T-helper 22 cell (primary cell): ENCODE results near the gene MS4A10.
"Not testable (repeated sequence)": the region's sequence is repeated elsewhere in the genome, so short reads cannot be mapped to it uniquely, and the experiment has no call there.

ENCODE experiments used
- DNase-seq: peaks from one replicate; pipeline ENCODE4 v3.0.0-alpha.2; 2020; ENCODE audit warnings: low read depth

MS4A10 gene

DNA sequence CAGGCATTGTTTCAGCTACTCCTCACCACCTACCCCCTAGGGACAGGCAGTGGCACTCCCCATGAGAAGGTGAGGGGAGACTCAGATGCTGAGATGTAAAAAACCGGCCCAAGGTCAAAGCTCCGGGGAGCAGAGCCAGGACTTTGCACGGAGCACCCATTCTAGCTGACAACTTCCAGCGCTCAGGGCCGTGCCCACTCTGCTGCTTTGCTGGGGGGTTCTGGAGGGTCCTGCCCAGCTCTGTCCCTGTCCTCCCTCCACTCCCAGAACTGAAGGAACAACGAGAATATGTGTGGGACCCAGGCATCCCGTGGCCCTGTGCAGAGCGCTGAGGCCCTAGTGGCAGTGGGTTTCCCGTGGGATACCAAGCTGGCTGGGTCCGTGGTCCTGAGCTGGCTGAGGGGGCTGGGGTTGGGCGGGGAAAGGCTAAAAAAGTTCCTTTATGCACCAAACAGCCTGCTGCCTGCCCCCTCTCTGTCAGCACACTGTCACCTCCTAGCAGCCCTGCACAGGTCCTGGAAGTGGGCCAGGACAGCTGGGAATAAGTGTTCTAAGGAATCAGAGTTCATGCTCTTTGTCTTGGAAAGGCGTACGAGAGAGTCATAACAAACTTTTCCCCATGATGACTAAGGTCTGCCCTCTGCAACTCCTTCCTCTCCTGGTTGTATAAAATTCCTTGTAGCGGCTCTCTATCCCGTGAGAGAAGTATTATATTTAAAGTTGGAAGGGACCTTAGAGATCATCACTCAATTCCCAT lies 1.9 kb downstream of the MS4A10 start:
- DNase-seq = no peak

DNA sequence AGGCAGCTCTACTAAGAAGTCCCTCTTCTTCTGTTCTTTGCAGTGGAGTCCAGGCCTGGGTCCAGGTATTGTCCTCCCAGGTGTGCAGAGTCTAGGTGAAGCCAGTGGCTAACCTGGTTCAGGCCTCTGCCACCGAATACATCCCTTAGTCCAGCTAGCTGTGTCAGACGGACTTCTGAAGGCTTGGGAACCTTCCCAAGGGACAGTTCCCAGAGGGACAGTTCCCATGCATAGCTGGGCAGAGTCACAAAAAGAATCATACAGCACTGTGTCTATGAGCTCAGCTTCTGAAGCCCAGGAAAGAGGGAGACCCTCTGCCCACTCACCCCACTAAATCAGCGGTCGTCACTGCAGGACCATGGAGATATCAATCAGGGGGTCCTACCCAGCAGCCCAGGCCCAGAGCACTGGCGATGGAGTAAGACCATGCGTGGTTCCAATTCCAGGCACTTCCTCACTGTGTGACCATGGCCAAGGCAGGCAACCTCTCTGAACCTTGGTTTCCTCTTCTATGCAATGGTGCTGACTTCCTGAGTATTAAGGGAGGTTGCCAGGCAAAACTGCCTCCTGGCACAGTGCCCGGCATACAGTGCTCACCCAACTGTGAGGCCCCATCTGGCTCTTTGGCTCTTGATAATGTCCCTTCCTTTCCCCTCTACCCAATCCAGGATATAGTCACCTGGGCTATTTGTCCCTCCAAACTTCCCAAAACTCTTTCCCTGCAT lies 3.4 kb downstream of the MS4A10 start:
- no peak for DNase-seq

DNA sequence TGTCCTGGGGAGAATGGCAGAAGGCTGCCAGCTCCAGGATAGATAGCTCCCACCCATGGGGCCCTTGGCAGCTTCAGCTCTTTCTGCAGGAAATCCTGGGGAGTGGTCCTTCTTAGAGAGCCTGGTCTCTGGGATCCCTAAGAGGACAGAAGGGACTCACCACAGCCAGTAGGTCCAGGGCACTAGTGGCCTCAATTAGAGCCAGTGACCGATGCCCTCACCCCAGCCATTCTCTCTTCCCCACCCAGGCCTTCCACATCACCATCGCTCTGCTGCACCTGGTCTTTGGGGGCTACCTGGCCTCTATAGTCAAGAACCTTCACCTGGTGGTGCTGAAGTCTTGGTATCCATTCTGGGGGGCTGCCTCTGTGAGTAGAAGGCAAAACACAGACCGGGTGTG lies 5.6 kb downstream of the MS4A10 start:
- DNase-seq = no peak

DNA sequence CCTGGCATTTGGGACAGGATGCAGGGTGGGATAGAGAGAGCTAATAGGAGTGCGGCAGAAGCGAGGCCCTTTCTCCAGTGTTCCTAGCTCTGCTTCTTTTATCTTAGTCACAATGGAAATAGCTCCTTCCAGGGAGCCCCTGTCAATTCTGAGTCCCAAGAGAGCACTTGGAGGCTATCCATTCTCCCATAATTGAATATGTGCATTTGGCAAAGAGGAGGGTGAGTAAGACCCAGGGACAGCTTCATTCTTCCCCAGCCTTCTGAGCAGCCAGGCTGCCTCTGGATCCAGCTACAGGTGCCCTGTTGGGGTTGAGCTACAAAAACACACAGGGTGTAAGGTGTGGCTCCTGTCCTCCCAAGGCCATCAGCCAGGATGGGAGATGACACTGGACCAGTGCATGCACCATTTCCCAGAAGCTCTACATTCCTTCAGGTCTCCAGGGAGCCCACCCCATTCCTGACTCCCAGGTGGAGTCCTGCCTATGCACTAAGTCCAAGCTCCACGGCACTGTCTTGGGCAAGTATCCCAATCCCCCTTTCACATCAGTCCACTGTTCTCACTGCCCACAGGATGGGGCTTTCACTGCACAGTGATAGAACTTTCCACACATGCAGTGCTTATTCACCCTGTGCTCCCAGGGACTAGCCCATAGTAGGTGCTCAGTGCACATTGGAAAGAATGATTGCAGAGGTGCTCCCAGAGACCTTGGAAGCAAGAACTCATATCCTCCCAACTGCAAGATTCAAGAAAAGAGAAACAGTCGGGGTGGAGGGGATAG lies 6.2 kb downstream of the MS4A10 start:
- no peak for DNase-seq

DNA sequence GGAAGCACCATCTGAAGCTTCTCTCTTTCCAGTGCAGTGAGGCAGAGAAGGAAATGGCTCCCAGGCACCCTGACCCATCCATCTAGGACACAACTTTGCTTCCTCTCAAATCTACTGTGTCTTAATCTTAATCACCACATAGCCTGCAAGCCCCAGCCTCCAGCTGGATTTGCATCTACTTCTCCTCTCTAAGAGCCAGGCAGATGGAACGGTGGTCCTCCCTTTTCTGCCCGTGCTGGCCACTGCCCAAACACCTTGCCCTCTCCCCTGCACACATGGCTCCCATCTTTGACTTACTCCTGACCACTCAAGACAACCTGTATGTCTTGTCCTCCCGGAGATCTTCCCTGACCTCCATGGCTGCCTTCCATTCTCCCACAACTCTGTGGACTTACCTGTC lies 7.4 kb downstream of the MS4A10 start:
- DNase-seq = no peak

DNA sequence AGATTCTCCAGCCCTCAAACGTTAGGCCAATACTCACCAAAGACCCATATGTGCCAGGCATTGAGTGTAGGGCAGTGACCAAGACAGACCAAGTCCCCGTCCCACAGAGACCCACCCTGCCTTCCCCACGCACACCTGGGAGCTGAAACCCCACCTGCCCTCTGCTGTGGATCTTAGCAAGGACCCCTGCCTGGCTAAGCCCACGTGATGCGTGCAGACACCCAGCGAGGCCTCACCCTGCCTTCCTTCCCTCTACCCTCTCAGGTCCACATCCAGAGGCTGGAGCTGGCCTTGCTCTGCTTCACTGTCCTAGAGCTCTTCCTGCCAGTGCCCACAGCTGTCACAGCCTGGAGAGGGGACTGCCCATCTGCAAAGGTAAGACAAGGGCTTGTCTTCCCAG lies 10.2 kb downstream of the MS4A10 start:
- DNase-seq = no peak

DNA sequence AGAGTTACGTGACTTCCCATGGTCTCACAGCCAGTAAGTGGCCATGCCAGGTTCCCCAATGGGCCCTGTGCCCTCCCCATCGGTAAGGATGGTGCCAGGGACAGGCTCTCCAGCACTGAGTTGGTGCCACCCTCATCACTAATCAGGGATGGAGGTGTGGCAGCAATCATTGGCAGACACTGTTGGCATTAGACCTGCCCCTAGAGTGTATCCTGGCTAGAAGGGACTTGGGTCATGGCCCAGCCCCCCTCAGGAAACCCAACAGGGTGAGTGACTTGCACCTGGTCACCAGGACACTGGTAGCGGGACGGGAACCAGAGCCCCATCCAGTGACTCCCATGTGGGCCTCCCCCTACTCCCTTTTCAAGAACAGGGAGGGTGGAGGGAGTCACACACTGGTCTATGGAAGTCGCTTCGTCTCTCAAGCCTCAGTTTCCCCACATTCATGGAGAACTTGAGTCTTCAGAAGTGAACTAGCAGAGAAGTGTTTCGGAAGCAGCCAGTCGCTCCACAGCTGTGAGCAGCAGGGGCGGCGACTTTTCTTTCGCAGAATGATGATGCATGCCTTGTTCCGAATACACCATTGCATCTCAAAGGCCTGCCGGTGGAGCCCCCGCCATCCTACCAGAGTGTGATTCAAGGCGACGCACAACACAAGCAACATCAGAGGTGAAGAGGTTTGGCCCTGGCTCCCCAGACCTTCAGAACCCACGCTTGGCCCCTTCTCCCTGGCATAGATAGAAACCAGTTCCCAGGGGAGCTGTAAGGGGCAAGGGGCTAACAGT lies 12.9 kb downstream of the MS4A10 start:
- no peak for DNase-seq

DNA sequence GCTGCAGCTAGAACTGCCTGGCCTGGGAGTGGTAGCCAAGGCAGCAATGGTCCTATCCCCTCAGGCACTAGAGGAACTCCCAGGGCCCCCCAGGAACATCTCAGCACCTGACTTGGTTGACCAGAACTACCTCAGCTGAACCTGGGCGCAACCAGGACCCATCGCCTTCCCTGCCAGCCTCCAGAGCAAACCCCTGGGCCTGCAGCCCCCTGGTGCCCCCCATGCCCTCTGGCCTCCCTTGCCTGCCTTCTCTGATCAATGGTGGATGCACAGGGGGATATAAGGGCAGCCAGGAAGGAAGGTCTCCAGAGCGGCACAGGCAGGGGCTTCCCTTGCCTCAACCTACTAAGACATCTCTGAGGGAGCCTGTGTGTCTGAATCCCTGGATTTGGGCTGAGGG lies 13.5 kb downstream of the MS4A10 start:
- DNase-seq = no peak

DNA sequence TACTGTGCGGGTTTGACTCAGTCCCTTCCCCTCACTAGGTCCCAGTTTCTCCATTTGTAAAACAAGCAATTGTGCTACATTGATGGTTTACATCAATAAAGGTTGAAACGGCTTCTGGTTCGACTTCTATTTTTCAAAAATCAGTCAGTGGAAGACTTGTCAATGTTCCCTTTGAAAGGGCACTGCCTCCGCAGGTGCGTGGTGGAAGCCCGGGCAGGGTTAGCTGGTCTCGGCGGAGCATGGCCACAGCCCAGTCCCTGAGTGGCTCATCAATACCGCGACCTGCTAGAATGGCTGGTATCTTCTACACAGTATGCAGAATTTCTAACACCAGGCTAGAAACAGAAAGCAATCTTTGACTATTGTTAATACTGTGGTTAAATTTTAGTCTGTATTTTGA lies 16.1 kb downstream of the MS4A10 start:
- DNase-seq = no peak

DNA sequence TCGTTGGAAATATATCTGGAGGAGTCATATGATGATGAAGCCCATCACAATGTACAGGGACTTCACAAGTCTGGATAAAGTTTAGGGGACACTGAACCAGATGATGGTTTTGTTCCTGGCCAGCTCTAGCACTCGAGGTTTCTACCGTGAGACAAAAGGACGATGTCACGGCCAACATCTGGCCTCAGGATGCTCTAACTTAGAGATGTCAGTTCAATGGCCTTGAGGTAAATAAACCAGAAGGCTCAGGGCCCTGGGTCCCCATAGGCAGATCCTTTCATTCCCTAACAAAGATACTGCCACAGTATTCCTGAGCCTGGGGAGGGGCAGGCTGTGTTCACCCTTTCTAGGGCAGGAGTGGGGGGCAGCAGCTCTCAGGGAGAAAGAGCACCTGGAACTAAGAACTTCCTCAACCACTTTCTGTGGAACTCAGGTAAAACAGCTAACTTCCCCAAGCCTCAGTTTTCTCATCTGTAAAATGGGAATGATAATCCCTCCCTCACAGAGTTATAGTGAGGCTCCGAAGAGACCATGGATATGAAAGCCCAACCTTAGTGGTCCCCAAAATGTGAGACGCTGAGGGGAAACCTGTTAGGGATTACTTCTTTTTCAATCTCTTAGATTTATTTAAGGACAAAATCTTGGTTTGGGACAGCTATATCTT lies 18.3 kb downstream of the MS4A10 start:
- DNase-seq = no peak

DNA sequence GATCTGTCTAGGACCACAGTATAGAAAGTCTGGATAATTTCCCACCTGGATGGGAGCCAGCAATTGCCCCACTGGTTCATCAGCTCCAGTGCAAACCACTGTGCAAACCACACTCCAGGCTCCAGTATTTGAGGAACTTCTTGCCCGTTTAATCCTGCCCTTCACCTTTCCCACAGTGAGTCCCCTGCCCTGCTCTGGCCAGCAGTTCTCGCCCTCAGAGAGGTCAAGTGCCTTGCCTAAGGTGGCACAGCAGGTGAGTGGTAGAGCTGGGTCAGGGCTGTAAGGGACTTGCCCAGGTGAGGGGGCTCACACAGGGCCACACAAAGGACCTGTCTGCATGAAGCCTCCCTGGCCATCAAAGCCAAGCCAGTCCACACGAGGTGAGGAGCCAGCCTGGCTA lies 24.1 kb downstream of the MS4A10 start:
- DNase-seq = no peak

DNA sequence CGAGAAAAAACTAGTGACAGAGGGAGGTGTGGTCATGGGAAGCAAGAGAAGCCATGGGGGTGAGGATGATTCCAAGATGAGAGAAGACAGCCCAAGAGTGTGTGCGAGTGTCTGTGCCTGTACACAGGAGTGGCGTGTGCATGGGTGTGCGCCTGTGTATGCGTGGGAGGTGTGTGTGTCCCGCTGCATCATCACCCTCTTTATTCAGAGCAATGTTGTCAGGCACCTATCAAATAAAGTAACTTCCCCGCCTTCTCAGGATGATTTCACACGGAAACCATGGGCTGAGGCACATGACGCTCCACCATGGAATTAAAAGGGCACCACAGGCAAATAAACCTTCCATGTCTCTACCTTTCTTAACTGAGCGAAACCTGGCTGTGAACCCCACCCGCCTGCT lies 24.6 kb downstream of the MS4A10 start:
- DNase-seq = no peak

DNA sequence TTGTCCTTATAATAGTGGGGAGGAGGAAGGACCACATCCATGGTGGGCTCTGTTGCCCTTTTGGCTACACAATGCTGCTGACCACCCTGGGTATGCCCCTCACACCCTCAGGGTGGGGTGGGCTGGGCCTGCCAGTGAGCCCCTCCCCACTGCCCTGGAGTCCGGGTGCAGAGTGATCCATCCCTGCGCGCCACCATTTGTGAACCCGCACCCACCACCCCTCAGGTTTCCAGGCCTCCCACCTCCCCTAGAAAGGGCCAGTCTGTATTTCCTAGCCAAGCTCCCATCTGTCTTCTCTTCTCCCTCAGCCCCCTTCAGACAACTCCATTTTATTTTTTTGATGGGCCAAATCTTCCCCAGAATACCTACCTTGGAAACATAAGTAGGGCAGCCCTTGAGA lies 25.0 kb downstream of the MS4A10 start:
- DNase-seq = no peak

DNA sequence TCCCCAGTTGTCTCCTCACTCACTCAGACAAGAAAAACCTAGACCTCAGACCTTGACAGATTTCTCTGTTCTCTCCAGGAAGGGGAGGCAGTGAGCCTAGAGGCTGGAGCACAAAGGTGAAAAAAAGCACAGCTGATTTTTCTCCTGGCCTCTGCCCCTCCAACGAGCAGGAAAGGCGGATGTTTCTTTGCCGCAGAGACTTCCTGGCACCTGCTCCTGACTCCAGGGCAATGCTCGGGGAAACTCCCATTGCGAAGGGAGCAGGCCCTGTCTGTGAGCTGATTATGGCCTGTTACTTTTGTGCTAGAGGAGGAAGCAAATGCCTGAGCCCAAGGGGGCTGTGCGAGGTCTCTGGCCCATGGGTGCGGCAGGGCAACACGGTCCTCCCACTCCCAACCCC lies 25.4 kb downstream of the MS4A10 start:
- DNase-seq = no peak

DNA sequence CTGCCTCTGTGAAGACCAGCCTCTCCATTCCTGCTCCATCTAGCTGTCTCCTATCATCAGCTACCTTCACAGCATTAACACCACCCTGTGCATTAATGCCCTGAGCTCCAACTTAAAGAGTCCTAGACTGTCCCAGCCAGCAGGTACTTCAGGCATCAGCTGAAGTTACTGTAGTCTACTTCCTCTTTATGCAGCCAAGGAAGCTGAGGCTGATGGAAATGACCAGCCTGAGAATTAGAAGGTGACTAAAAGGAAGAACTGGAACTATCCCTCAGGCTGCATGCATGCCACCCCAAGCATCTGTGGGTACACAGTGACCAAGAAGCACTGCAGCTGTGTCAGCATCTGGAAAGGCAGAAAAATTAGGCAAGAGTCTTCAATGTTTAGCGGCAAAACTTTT lies 28.2 kb downstream of the MS4A10 start:
- no peak for DNase-seq

DNA sequence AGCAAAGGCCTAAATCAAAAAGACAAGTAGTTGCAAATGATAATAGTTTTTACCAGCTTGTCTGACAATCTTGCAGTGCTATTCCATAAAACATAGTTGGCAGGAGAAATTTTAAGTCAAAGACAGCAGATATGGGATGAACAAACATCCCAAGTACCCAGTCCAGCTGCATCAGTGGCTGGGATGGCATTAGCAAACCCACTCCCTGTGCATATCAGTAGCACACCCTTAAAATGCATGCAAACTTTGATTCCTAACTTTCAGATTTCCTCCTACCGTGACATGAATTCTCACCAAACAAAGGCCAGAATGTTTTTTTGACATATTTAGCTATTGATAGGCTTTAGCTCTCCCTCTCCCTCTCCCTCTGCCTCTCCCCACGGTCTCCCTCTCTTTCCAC lies 29.0 kb downstream of the MS4A10 start:
- DNase-seq = no peak

DNA sequence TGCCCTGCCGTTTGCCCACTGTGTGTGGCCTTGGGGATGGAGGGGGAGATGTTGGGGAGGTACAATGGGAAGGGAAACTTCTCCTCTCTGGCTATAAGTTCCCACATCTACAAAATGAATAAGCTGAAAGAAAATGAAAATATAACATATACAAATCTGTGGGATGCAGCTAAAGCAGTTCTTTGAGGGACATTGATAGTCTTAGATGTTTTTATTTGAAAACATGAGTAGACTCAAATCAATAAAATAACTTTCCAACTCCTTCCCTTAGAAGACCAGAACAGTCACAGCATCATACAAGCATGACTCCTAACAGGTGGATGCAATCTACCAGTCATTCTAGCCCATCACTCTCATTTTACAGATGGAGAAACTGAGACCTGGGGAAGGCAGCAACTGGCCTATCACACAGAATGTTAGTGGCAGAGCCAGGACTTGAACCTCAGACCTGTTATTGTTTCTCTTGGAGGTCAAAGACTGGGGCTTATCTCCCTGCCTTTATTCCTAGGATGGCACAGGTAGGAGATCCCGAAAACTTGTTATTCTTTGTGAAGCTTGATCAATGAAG lies 31.5 kb downstream of the MS4A10 start:
- no peak for DNase-seq

DNA sequence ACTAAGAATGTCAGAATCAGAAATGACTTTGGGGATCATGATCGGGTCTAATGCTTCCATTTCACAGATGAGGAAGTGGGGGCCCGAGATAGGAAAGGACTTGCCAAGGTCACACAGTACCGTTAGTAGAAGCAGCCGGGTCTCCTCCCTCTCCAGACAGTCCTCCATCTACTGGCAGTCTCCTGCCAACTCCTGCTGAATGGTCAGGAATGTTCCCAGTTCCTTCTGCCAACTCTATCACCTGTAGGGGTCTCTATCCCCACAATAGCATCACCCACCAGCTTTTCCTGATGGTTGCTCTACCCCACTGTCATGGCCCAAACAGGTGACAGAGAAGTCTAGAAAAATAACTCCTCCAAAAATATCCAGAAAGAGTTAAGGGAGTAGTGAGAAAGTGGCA lies 32.9 kb downstream of the MS4A10 start:
- no peak for DNase-seq

DNA sequence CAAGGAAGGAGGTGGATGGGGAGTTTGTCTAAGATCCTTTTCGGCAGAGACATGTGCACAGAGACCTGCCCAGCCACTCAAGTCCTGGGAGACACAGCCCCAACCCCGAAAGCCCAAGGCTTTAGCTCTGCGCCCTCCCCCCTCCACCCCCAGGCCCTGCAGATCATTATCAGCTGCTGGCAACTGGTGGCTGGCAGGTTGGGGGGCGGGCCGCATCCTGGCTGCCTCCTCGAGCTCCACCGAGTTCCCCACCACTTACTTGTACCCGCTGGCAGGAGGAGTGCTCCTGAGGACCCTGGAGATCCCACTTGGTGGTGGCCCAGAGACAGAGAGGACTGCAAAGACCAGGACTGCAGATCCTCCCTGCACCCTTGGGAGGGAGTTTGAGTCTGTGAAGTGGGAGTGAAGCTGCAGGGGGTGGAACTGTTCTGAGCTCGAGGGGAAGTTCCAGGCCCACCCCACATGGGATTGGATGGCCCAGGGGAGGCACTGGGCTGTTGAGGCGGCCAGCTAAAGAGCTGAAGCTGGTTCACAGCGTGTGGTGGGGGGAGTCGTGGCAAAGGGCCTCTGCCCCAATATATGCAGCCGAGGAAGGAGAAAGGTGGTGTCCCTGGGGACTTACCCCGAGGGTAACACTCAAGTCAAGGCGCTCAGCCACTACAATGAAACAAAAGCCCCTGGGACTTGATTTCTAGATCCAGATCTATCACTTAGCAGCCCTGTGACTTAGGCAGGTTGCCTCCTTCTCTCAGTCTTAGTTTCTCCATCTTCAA lies 36.9 kb downstream of the MS4A10 start:
- DNase-seq = no peak

DNA sequence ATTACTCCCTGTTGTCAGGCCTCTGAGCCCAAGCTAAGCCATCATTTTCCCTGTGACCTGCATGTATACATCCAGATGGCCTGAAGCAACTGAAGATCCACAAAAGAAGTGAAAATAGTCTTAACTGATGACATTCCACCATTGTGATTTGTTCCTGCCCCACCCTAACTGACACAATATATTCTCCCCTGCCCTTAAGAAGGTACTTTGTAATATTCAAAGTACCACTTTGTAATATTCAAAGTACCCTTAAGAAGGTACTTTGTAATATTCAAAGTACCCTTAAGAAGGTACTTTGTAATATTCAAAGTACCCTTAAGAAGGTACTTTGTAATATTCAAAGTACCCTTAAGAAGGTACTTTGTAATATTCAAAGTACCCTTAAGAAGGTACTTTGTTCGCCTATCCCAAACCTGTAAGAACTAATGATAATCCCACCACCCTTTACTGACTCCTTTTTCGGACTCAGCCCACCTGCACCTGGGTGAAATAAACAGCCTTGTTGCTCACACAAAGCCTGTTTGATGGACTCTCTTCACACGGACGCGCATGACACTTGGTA lies 38.7 kb downstream of the MS4A10 start:
- not testable (repeated sequence) for DNase-seq
